Measurements from ENCODE around the gene PCP4.

- TF ChIP-seq CTCF (IDR thresholded peaks at IDR 0.05), result no peak
- no peak for TF ChIP-seq POLR2A (IDR thresholded peaks at IDR 0.05)
These were observed 70.9 kb downstream of the PCP4 start for GRCh38 chr21:39938086-39938625.
